SU-DHL-6 (cell line): ENCODE data around the gene KRT71.

ENCODE experiments used
- CTCF ChIP-seq: fragments of 200-600 bp; sonication (generic); IDR thresholded peaks from one replicate; pipeline ENCODE4 v1.5.1; 2017; ENCODE audit warnings: antibody characterized with exemption, mild to moderate bottlenecking, low read length, moderate library complexity; ENCODE audit not compliant: insufficient read depth, poor library complexity, severe bottlenecking
- EZH2phosphoT487 ChIP-seq: fragments of 200-600 bp; sonication (generic), shearing (Covaris generic); conservative IDR thresholded peaks from 2 replicates; pipeline ENCODE4 v1.6.1; 2018; ENCODE audit warnings: mild to moderate bottlenecking, antibody characterized with exemption, low read length, moderate library complexity, mixed read lengths

DNA sequence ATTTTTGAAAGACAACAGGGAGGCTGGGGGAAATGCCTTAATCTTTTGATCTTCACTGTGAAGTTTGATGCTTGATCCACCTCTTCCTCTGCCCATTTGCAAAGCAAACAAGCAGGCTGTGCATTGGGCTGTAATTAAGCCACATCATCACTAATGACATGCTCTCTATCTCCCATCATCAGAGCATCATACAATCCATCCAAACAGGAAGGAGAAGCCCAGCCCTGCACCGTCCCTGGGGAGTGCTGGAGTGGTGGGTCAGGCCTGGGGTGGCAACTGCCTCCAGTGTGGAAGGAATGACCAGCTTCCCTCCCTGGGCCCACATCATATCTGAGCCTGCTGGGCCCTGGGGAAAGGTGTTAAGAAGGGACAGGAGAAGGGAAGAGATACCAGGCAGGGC is 27.6 kb upstream of the KRT71 start:
- TF ChIP-seq CTCF = no peak
- TF ChIP-seq EZH2phosphoT487 = no peak
